Calu3 (cell line): ENCODE results near the gene OR4D6. TPM values are rescaled to one million over a fixed set of nuclear protein-coding genes. Genes with fewer than 3 reads are reported as not detected.
"Not testable (repeated sequence)": the region's sequence is repeated elsewhere in the genome, so short reads cannot be mapped to it uniquely, and the experiment has no call there.

Experiments used
- BruUV-seq: library from RNA; stranded (reverse); fragments of 400-500 nt; replicated peaks from 2 replicates; lab custom pipeline; 2021; lab: Mats Ljungman, UMichigan
- CTCF ChIA-PET: fragments of 300-600 bp; sonication (Branson Sonifier 250); formaldehyde crosslinking; loops from one replicate; lab custom pipeline; 2022; ENCODE audit warnings: antibody characterized with exemption; lab: Charles Lee
- DNase-seq: peaks from one replicate; pipeline ENCODE4 v3.0.0; 2022
- H3K27ac Mint-ChIP-seq: one replicate; pipeline ENCODE4 v1.8.0; 2022; ENCODE audit warnings: mixed read lengths; ENCODE audit not compliant: unreplicated experiment
- H3K27me3 Mint-ChIP-seq: one replicate; pipeline ENCODE4 v1.8.0; 2022; ENCODE audit warnings: mixed read lengths; ENCODE audit not compliant: unreplicated experiment
- H3K36me3 Mint-ChIP-seq: one replicate; pipeline ENCODE4 v1.8.0; 2022; ENCODE audit warnings: mild to moderate bottlenecking, moderate library complexity, mixed read lengths; ENCODE audit not compliant: insufficient read depth, unreplicated experiment
- H3K4me1 Mint-ChIP-seq: one replicate; pipeline ENCODE4 v1.8.0; 2022; ENCODE audit warnings: mild to moderate bottlenecking, low read depth, mixed read lengths; ENCODE audit not compliant: unreplicated experiment
- H3K4me3 Mint-ChIP-seq: one replicate; pipeline ENCODE4 v1.8.0; 2022; ENCODE audit warnings: mild to moderate bottlenecking, low read depth, moderate library complexity, mixed read lengths; ENCODE audit not compliant: unreplicated experiment
- H3K9me3 Mint-ChIP-seq: one replicate; pipeline ENCODE4 v1.8.0; 2022; ENCODE audit warnings: low read depth, mixed read lengths; ENCODE audit not compliant: unreplicated experiment
- intact Hi-C: fragments of 100-400 bp; cut with micrococcal nuclease; formaldehyde crosslinking; loops from one replicate; pipeline ENCODE4 v1.10.0; 2022; ENCODE audit not compliant: unreplicated experiment
- total RNA-seq: library from RNA; stranded (reverse); gene quantifications from 2 replicates; pipeline ENCODE4 v1.2.3, GENCODE V29; 2022
- TF ChIP-seq, protein P1 (sequence below): fragments of 200-600 bp; IDR thresholded peaks from one replicate; pipeline ENCODE4 v1.8.0; 2022; ENCODE audit warnings: antibody characterized with exemption; ENCODE audit not compliant: unreplicated experiment

OR4D6 gene
- total RNA-seq, 1 experiment from 2014 or later, result not detected

DNA sequence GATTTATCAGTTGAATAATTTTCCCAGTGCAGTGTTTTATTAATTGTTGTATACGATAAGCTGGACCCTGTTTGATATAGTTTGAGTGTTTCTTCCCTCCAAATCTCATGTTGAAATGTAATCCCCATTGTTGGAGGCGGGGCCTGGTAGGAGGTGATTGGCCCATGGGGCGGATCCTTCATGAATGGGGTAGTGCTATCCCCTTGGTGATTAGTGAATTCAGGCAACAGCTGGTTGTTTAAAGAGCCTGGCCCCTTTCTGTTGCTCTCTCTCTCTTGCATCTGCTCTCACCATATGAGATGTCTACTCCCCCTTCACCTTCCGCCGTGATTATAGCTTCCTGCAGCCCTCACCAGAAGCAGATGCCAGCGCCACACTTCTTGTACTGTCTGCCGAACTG lies 19.0 kb upstream of the OR4D6 start:
- H3K27me3 Mint-ChIP-seq, result peaks cover 38% of the 10 kb centered on the region
- intact Hi-C loops, result no loop called here
- BruUV-seq, result no TSS peak
- TF ChIP-seq, protein P1, sequence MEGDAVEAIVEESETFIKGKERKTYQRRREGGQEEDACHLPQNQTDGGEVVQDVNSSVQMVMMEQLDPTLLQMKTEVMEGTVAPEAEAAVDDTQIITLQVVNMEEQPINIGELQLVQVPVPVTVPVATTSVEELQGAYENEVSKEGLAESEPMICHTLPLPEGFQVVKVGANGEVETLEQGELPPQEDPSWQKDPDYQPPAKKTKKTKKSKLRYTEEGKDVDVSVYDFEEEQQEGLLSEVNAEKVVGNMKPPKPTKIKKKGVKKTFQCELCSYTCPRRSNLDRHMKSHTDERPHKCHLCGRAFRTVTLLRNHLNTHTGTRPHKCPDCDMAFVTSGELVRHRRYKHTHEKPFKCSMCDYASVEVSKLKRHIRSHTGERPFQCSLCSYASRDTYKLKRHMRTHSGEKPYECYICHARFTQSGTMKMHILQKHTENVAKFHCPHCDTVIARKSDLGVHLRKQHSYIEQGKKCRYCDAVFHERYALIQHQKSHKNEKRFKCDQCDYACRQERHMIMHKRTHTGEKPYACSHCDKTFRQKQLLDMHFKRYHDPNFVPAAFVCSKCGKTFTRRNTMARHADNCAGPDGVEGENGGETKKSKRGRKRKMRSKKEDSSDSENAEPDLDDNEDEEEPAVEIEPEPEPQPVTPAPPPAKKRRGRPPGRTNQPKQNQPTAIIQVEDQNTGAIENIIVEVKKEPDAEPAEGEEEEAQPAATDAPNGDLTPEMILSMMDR, result no peak
- no peak for DNase-seq
- H3K4me1 Mint-ChIP-seq, result no peaks in the 10 kb centered on the region
- H3K4me3 Mint-ChIP-seq, result no peak overlapping the region
- no peaks in the 10 kb centered on the region for H3K9me3 Mint-ChIP-seq
- CTCF ChIA-PET, result no interaction called here
- no peaks in the 10 kb centered on the region for H3K36me3 Mint-ChIP-seq
- no peak overlapping the region for H3K27ac Mint-ChIP-seq

DNA sequence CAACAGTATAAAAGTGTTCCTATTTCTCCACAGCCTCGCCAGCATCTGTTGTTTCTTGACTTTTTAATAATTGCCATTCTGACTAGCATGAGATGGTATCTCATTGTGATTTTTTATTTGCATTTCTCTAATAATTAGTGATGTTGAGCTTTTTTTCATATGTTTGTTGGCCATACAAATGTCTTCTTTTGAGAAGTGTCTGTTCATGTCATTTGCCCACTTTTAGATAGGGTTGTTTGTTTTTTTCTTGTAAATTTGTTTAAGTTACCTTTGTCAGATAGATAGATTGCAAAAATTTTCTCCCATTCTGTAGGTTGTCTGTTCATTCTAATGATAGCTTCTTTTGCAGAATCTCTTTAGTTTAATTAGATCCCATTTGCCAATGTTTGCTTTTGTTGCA lies 11.1 kb upstream of the OR4D6 start:
- intact Hi-C loops, H3K27ac Mint-ChIP-seq, BruUV-seq, DNase-seq, H3K36me3 Mint-ChIP-seq, H3K9me3 Mint-ChIP-seq, H3K4me1 Mint-ChIP-seq, H3K4me3 Mint-ChIP-seq, CTCF ChIA-PET: not testable (repeated sequence)
- peaks cover 35% of the 10 kb centered on the region for H3K27me3 Mint-ChIP-seq

DNA sequence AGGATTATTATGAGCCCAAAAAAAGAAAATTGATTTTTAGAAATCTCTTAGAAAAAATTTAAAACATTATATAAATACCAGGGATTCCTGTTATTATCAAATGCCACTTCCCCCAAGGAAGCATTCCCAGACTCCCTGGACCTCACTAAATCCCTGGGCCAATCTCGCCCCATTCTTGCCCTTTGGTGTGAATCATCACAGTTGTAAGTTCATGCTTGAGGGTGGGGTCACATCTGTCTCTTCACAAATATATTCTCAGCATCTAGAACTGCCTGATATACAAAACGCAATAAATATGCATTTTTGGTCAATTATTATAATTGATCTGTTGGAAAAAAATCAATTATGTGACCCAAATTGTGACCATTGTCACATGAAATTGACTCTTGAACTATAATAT lies 8.3 kb upstream of the OR4D6 start:
- H3K27me3 Mint-ChIP-seq, result peaks cover 25% of the 10 kb centered on the region
- H3K4me1 Mint-ChIP-seq, result no peaks in the 10 kb centered on the region
- CTCF ChIA-PET, result no interaction called here
- H3K4me3 Mint-ChIP-seq, result no peak overlapping the region
- no peak for DNase-seq
- peaks cover 6% of the 10 kb centered on the region for H3K9me3 Mint-ChIP-seq
- H3K36me3 Mint-ChIP-seq, result no peaks in the 10 kb centered on the region
- intact Hi-C loops, result no loop called here
- TF ChIP-seq, protein P1, result no peak
- H3K27ac Mint-ChIP-seq, result no peak overlapping the region
- no TSS peak for BruUV-seq

DNA sequence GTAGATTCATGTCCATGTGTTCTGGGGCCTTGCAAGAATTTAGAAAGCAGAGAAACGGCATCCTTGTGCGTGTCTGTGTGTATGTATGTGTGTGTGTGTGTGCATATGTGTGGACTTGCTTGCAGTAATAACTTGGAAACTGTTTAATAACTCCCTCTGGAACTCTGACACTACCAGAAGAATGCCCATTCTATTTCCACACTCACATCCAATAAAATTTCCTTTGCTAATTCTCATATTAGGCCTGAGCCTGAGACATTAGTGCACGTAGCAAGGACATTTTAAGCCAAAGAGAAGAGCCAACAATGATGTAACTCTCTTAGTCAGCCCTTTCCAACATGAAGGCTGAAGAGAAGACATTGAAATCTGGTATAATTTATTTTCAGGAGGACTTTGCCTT lies 3.2 kb downstream of the OR4D6 start:
- Mint-ChIP-seq H3K36me3 (no peaks in the 10 kb centered on the region), H3K27ac (no peak overlapping the region), H3K4me3 (no peak overlapping the region), H3K27me3 (peaks cover 50% of the 10 kb centered on the region), H3K4me1 (no peaks in the 10 kb centered on the region), H3K9me3 (no peaks in the 10 kb centered on the region)
- DNase-seq, result no peak
- BruUV-seq, result no TSS peak
- CTCF ChIA-PET, result no interaction called here
- intact Hi-C loops, result no loop called here
- TF ChIP-seq, protein P1, result no peak

DNA sequence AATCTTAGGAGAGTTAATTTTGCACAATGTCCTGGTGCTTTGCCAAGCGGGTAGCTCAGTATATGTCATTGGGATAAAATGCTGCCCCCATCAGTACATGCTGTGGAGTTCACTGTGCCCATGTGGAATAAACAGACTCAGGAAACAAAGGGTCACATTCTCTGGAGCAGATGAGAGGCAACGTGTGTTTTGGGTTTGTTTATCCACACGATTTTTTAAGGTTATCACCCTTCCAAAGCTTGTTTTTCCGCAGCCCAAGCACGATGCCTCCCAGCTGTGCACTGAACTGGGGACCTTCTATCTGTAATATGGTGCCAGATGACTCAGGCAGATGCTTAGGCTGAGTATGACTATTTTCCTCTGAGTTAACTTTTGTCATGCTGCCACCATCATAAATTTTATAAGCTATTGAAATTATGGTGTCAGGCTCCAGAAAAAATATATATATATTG lies 6.5 kb downstream of the OR4D6 start:
- H3K27ac Mint-ChIP-seq, result no peak overlapping the region
- H3K27me3 Mint-ChIP-seq, result peaks cover 23% of the 10 kb centered on the region
- TF ChIP-seq, protein P1, result no peak
- H3K4me1 Mint-ChIP-seq, result no peaks in the 10 kb centered on the region
- H3K36me3 Mint-ChIP-seq, result no peaks in the 10 kb centered on the region
- DNase-seq, result no peak
- no TSS peak for BruUV-seq
- H3K9me3 Mint-ChIP-seq, result no peaks in the 10 kb centered on the region
- intact Hi-C loops, result no loop called here
- no peak overlapping the region for H3K4me3 Mint-ChIP-seq
- CTCF ChIA-PET, result no interaction called here
